GM06990 (cell line): ENCODE measurements around the gene CD300C.

Source experiments
- DNase-seq: peaks from one replicate; pipeline ENCODE4 v3.0.0-alpha.2; 2011; ENCODE audit not compliant: insufficient read length; ENCODE audit errors: extremely low read depth
- H3K27me3 ChIP-seq: replicated peaks from 2 replicates; pipeline ENCODE4 v1.6.0; 2011; ENCODE audit warnings: low read length; ENCODE audit not compliant: control insufficient read depth, insufficient read depth
- H3K36me3 ChIP-seq: 2 replicates; pipeline ENCODE4 v1.5.1; 2011; ENCODE audit warnings: low read length; ENCODE audit not compliant: control insufficient read depth, insufficient read depth
- H3K4me3 ChIP-seq: replicated peaks from 2 replicates; pipeline ENCODE4 v1.5.1; 2011; ENCODE audit warnings: low read depth, mild to moderate bottlenecking, control low read depth, low read length
- TF ChIP-seq, protein P1 (sequence below): IDR thresholded peaks from 2 replicates; pipeline ENCODE4 v1.5.1; 2011; ENCODE audit warnings: low read length, control low read depth, mild to moderate bottlenecking, inconsistent platforms; ENCODE audit not compliant: insufficient read depth, poor library complexity, severe bottlenecking

Gene CD300C

GRCh38 chr17:74547264-74547663 lies 1.3 kb upstream of the CD300C start:
- Histone ChIP-seq H3K27me3 (peaks cover 2% of the 10 kb centered on the region; the same call in 1 of the 2 replicates), H3K36me3 (no peaks in the 10 kb centered on the region), H3K4me3 (no peak overlapping the region)
- no peak for DNase-seq
- TF ChIP-seq, protein P1, sequence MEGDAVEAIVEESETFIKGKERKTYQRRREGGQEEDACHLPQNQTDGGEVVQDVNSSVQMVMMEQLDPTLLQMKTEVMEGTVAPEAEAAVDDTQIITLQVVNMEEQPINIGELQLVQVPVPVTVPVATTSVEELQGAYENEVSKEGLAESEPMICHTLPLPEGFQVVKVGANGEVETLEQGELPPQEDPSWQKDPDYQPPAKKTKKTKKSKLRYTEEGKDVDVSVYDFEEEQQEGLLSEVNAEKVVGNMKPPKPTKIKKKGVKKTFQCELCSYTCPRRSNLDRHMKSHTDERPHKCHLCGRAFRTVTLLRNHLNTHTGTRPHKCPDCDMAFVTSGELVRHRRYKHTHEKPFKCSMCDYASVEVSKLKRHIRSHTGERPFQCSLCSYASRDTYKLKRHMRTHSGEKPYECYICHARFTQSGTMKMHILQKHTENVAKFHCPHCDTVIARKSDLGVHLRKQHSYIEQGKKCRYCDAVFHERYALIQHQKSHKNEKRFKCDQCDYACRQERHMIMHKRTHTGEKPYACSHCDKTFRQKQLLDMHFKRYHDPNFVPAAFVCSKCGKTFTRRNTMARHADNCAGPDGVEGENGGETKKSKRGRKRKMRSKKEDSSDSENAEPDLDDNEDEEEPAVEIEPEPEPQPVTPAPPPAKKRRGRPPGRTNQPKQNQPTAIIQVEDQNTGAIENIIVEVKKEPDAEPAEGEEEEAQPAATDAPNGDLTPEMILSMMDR, result no peak

DNA sequence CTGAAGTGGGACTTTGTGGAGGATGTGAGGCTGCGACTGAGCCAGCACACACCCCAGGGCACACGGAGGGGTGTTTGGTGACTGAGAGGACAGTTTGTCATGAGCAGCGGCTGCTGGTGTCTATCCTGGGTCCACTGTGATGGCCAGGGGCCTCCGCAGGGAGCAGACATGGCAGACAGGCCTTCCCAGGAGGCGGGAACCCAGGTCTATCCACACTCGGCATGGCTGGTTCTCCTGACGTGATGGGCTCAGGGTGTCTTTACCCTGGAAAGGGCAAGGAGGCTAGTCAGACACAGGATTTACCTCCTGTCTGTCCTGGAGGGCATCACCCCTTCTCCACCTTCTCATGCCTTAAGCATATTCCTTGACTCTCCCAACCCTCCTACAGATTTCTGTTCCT lies 671 bp upstream of the CD300C start:
- Histone ChIP-seq H3K4me3 (no peak overlapping the region), H3K27me3 (peaks cover 2% of the 10 kb centered on the region; the same call in 1 of the 2 replicates), H3K36me3 (no peaks in the 10 kb centered on the region)
- TF ChIP-seq, protein P1, result no peak
- no peak for DNase-seq

DNA sequence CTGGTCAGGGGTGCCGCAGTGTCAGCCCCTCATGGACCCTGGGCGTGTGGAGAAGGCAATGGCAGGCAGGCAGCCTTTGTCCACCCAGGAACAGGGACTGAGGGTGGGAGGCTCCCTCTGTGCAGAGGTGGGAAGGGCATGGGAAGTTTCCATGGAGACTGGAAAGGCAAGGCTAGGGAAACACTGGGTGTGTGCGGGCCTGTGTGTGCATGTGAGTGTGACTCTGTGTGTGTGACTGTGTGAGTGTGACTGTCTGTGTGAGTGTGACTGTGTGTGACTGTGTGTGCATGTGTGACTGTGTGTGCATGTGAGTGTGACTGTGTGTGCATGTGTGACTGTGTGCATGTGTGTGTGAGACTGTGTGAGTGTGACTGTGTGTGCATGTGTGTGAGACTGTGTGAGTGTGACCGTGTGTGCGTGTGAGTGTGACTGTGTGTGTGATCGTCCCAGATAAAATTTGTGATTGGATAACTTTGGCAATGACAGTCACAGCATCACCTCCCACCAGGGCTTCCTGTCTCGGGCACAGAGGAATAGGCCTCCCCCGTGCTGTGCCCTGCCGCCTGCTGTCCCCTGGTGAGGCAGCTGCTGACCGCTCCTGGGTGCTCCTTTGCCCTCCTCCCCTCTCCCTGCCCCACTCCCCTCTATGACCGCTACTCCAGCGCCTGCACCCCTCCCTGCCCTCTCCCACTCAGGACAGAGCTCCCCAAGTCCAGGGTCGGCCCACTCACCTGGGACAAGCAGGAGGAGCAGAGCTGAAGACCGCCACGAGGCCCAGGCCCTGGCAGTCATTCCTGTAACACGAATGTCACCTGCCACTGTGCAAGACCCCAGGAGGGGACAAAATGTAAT lies 698 bp downstream of the CD300C start:
- H3K36me3 ChIP-seq, result no peaks in the 10 kb centered on the region
- DNase-seq, result no peak
- TF ChIP-seq, protein P1, result no peak
- no peaks in the 10 kb centered on the region; the same call in 1 of the 2 replicates for H3K27me3 ChIP-seq
- H3K4me3 ChIP-seq, result no peak overlapping the region

- TF ChIP-seq, protein P1, result no peak
- no peak for DNase-seq
- H3K27me3 ChIP-seq, result no peaks in the 10 kb centered on the region; the same call in 1 of the 2 replicates
- H3K4me3 ChIP-seq, result no peak overlapping the region
- no peaks in the 10 kb centered on the region for H3K36me3 ChIP-seq
Measured at GRCh38 chr17:74543891-74544760, 1.8 kb downstream of the CD300C start.

GRCh38 chr17:74543406-74543805 lies 2.5 kb downstream of the CD300C start:
- Histone ChIP-seq H3K36me3 (no peaks in the 10 kb centered on the region), H3K4me3 (no peak overlapping the region)

More at GRCh38 chr17:74543406-74543805, 2.5 kb downstream of the CD300C start:
- TF ChIP-seq, protein P1, result no peak
- peaks cover 1% of the 10 kb centered on the region; the same call in 1 of the 2 replicates for H3K27me3 ChIP-seq
- no peak for DNase-seq
